Mammary epithelial cell (primary cell): Measurements from ENCODE around the gene ZBTB16.

Experiments
- CTCF ChIP-seq, 2 donors: IDR thresholded peaks in 1 of 2; conservative IDR thresholded peaks in 1 of 2; 2 replicates each; pipeline ENCODE4 v1.5.1; 2011 to 2012; ENCODE audit warnings: inconsistent platforms in 2 of 2, low read length in 2 of 2, mild to moderate bottlenecking in 2 of 2, control low read depth in 1 of 2, low read depth in 1 of 2; ENCODE audit not compliant: insufficient read depth in 1 of 2; ENCODE audit errors: extremely low read depth in 1 of 2
- EZH2 ChIP-seq: IDR thresholded peaks from 2 replicates; pipeline ENCODE4 v1.6.1; 2012; ENCODE audit warnings: low read length, inconsistent platforms, borderline replicate concordance

- TF ChIP-seq CTCF (conservative IDR thresholded peaks at IDR 0.05 in 1 of 2, IDR thresholded peaks at IDR 0.05 in 1 of 2; ENCODE audit: extremely low read depth in 1 of 2, insufficient read depth in 1 of 2, low read depth in 1 of 2, low read length in 2 of 2) (no peak), EZH2 (no peak)
These were observed 129.5 kb downstream of the ZBTB16 start for GRCh38 chr11:114188851-114189570.
